Measurements from ENCODE around the gene NEXMIF. TPM values are rescaled to one million over a fixed set of nuclear protein-coding genes. Genes with fewer than 3 reads are reported as not detected.

Gene NEXMIF
- total and polyA plus RNA-seq, 9 of the 15 experiments (the other 6 are each of a cell fraction or from before 2014, with no cell fraction given) = not detected

- no peaks in the 10 kb centered on the region for H3K27me3 ChIP-seq (ENCODE audit: control insufficient read depth in 2 of 2, insufficient read depth in 2 of 2, low read length in 2 of 2)
- FAIRE-seq (no peak), DNase-seq (ENCODE audit: extremely low read depth in 1 of 4, low spot score in 3 of 4) (no peak), ATAC-seq (no peak)
- H3K9ac ChIP-seq (ENCODE audit: insufficient read depth in 1 of 2, low read depth in 2 of 2, low read length in 2 of 2) = no peak overlapping the region
- no peaks in the 10 kb centered on the region for H3K79me2 ChIP-seq (ENCODE audit: control insufficient read depth, insufficient read depth, low read length)
- no peak overlapping the region for H2AFZ ChIP-seq (ENCODE audit: low read depth, low read length)
- intact Hi-C loops (cut with micrococcal nuclease) = no loop called here
- no peaks in the 10 kb centered on the region for H3K9me3 ChIP-seq (replicated peaks; ENCODE audit: control insufficient read depth, insufficient read depth, low read depth, low read length)
- in situ Hi-C loops (cut with MboI) = no loop called here
- no peaks in the 10 kb centered on the region for H3K4me1 ChIP-seq (replicated peaks in 1 of 2; ENCODE audit: control insufficient read depth in 2 of 2, insufficient read depth in 2 of 2, low read length in 2 of 2)
- H3K4me3 ChIP-seq = no peak overlapping the region
- CTCF ChIA-PET (ENCODE audit: low intra/inter-chr PET ratio) = no interaction called here
- H3K36me3 ChIP-seq (ENCODE audit: control insufficient read depth, insufficient read depth, low read length) = no peaks in the 10 kb centered on the region
- no peaks in the 10 kb centered on the region for H3K9me1 ChIP-seq (ENCODE audit: control insufficient read depth, insufficient read depth, low read length)
- no peak overlapping the region for H3K4me2 ChIP-seq (ENCODE audit: insufficient read depth, low read length)
- POLR2A ChIA-PET = no interaction called here
- 0% methylated on average over 2 of the region's 2 CpGs for WGBS (ENCODE audit: insufficient coverage, low coverage, missing lambda C conversion rate)
- no peak overlapping the region for H3K27ac ChIP-seq (ENCODE audit: extremely low read depth, low read depth, low read length)
- no TSS peak for BruUV-seq (replicated peaks)
- H4K20me1 ChIP-seq (replicated peaks; ENCODE audit: control insufficient read depth, insufficient read depth, low read length) = no peaks in the 10 kb centered on the region
- no peak for TF ChIP-seq ZNF274 (IDR thresholded peaks at IDR 0.05; ENCODE audit: borderline replicate concordance, low read depth, low read length)
- no peak for TF ChIP-seq BACH1 (tag; IDR thresholded peaks at IDR 0.05)
- TF ChIP-seq E2F4 (CRISPR knock-in tag; IDR thresholded peaks at IDR 0.05; ENCODE audit: low read depth) = no peak
- TF ChIP-seq ZNF655 (CRISPR knock-in tag; IDR thresholded peaks at IDR 0.05) = no peak
- no peak for TF ChIP-seq ATF6 (CRISPR knock-in tag; IDR thresholded peaks at IDR 0.05)
- TF ChIP-seq NFXL1 (CRISPR knock-in tag; IDR thresholded peaks at IDR 0.05) = no peak
- no peak for TF ChIP-seq RNF219 (CRISPR knock-in tag; IDR thresholded peaks at IDR 0.05)
- no peak for TF ChIP-seq FOXJ2 (tag; IDR thresholded peaks at IDR 0.05)
- no peak for TF ChIP-seq PRDM10 (IDR thresholded peaks at IDR 0.05; ENCODE audit: partially characterized antibody)
- TF ChIP-seq IRF9 (tag; IDR thresholded peaks at IDR 0.05) = no peak
Measured at GRCh38 chrX:74800062-74800461, 125.2 kb downstream of the NEXMIF start.

Measured in K562 (cell line).